HEK293 (cell line): Measurements from ENCODE around the gene PPHLN1.
A peak's percentile ranks its signal among the peaks of the same experiment; 100 is the strongest.

ENCODE experiments used
- BCL11A ChIP-seq: fragments of 450-650 bp; formaldehyde crosslinking; IDR thresholded peaks from 2 replicates; pipeline ENCODE4 v1.5.1; 2016; ENCODE audit warnings: low read depth, missing biosample characterization, missing genetic modification characterization
- GLIS1 ChIP-seq: fragments of 450-650 bp; formaldehyde crosslinking; IDR thresholded peaks from 2 replicates; pipeline ENCODE4 v1.5.1; 2016; ENCODE audit warnings: missing biosample characterization, missing genetic modification characterization
- HOXC10 ChIP-seq: sonication (generic); formaldehyde crosslinking; IDR thresholded peaks from 2 replicates; pipeline ENCODE4 v1.8.1; 2023; ENCODE audit warnings: mild to moderate bottlenecking, missing genetic modification reagents
- KLF8 ChIP-seq: fragments of 450-650 bp; formaldehyde crosslinking; IDR thresholded peaks from 2 replicates; pipeline ENCODE4 v1.5.1; 2016; ENCODE audit warnings: missing biosample characterization, missing genetic modification characterization
- OVOL3 ChIP-seq: fragments of 450-650 bp; formaldehyde crosslinking; IDR thresholded peaks from 2 replicates; pipeline ENCODE4 v1.5.1; 2016; ENCODE audit warnings: missing biosample characterization, missing genetic modification characterization
- REPIN1 ChIP-seq: fragments of 450-650 bp; formaldehyde crosslinking; IDR thresholded peaks from 2 replicates; pipeline ENCODE4 v1.5.1; 2017; ENCODE audit warnings: missing biosample characterization, missing genetic modification characterization, low read depth
- SP3 ChIP-seq: fragments of 450-650 bp; formaldehyde crosslinking; IDR thresholded peaks from 2 replicates; pipeline ENCODE4 v1.5.1; 2016; ENCODE audit warnings: missing biosample characterization, missing genetic modification characterization
- WT1 ChIP-seq: fragments of 450-650 bp; formaldehyde crosslinking; IDR thresholded peaks from 2 replicates; pipeline ENCODE4 v1.5.1; 2016; ENCODE audit warnings: missing biosample characterization, missing genetic modification characterization
- ZBTB17 ChIP-seq: fragments of 450-650 bp; formaldehyde crosslinking; IDR thresholded peaks from 2 replicates; pipeline ENCODE4 v1.5.1; 2016; ENCODE audit warnings: missing biosample characterization, missing genetic modification characterization
- ZNF138 ChIP-seq: fragments of 450-650 bp; formaldehyde crosslinking; IDR thresholded peaks from 2 replicates; pipeline ENCODE4 v1.5.1; 2016; ENCODE audit warnings: missing biosample characterization, missing genetic modification characterization, borderline replicate concordance
- ZNF169 ChIP-seq: fragments of 450-650 bp; formaldehyde crosslinking; IDR thresholded peaks from 2 replicates; pipeline ENCODE4 v1.5.1; 2016; ENCODE audit warnings: missing biosample characterization, missing genetic modification characterization
- ZNF202 ChIP-seq: fragments of 450-650 bp; formaldehyde crosslinking; IDR thresholded peaks from 2 replicates; pipeline ENCODE4 v1.5.1; 2016; ENCODE audit warnings: missing biosample characterization, missing genetic modification characterization, borderline replicate concordance
- ZNF274 ChIP-seq, 2 experiments: fragments of 200-500 bp in 1 of 2; fragments of 450-650 bp in 1 of 2; sonication (Bioruptor generic) in 1 of 2; formaldehyde crosslinking in 1 of 2; IDR thresholded peaks; 2 replicates each; pipeline versions ENCODE4 v1.5.1 to v1.6.1; 2014 to 2016; ENCODE audit warnings: borderline replicate concordance in 1 of 2, inconsistent platforms in 1 of 2, low read length in 1 of 2, missing biosample characterization in 1 of 2, missing genetic modification characterization in 1 of 2
- ZNF311 ChIP-seq: fragments of 450-650 bp; formaldehyde crosslinking; IDR thresholded peaks from 2 replicates; pipeline ENCODE4 v1.5.1; 2017; ENCODE audit warnings: missing biosample characterization, missing genetic modification characterization, borderline replicate concordance
- ZNF416 ChIP-seq: fragments of 450-650 bp; formaldehyde crosslinking; IDR thresholded peaks from 2 replicates; pipeline ENCODE4 v1.5.1; 2016; ENCODE audit warnings: missing biosample characterization, missing genetic modification characterization
- ZNF501 ChIP-seq: fragments of 450-650 bp; formaldehyde crosslinking; IDR thresholded peaks from 2 replicates; pipeline ENCODE4 v1.5.1; 2016; ENCODE audit warnings: missing biosample characterization, missing genetic modification characterization
- ZNF707 ChIP-seq: fragments of 450-650 bp; formaldehyde crosslinking; IDR thresholded peaks from 2 replicates; pipeline ENCODE4 v1.5.1; 2016; ENCODE audit warnings: missing biosample characterization, missing genetic modification characterization
- ZNF747 ChIP-seq: fragments of 450-650 bp; formaldehyde crosslinking; IDR thresholded peaks from 2 replicates; pipeline ENCODE4 v1.5.1; 2016; ENCODE audit warnings: missing biosample characterization, missing genetic modification characterization
- ZNF76 ChIP-seq: fragments of 450-650 bp; formaldehyde crosslinking; IDR thresholded peaks from 2 replicates; pipeline ENCODE4; 2016; ENCODE audit warnings: low read depth, missing biosample characterization, missing genetic modification characterization, borderline replicate concordance
- ZNF776 ChIP-seq: fragments of 450-650 bp; formaldehyde crosslinking; IDR thresholded peaks from 2 replicates; pipeline ENCODE4 v1.5.0; 2017; ENCODE audit warnings: missing biosample characterization, missing genetic modification characterization, borderline replicate concordance
- ZNF785 ChIP-seq: fragments of 450-650 bp; formaldehyde crosslinking; IDR thresholded peaks from 2 replicates; pipeline ENCODE4 v1.5.1; 2016; ENCODE audit warnings: missing biosample characterization, missing genetic modification characterization
- TF ChIP-seq, protein P1 (sequence below): fragments of 450-650 bp; formaldehyde crosslinking; IDR thresholded peaks from 2 replicates; pipeline ENCODE4 v1.5.1; 2017; ENCODE audit warnings: missing biosample characterization, missing genetic modification characterization
- TF ChIP-seq, protein P2 (sequence below): fragments of 450-650 bp; formaldehyde crosslinking; IDR thresholded peaks from 2 replicates; pipeline ENCODE4 v1.5.1; 2016; ENCODE audit warnings: missing biosample characterization, missing genetic modification characterization
- TF ChIP-seq, protein P3 (sequence below): fragments of 450-650 bp; formaldehyde crosslinking; IDR thresholded peaks from 2 replicates; pipeline ENCODE4 v1.5.1; 2016; ENCODE audit warnings: missing biosample characterization, missing genetic modification characterization
- TF ChIP-seq, protein P4 (sequence below): fragments of 450-650 bp; formaldehyde crosslinking; IDR thresholded peaks from 2 replicates; pipeline ENCODE4 v1.5.1; 2016; ENCODE audit warnings: missing biosample characterization, missing genetic modification characterization, borderline replicate concordance
- TF ChIP-seq, protein P5 (sequence below): fragments of 450-650 bp; formaldehyde crosslinking; IDR thresholded peaks from 2 replicates; pipeline ENCODE4 v1.5.1; 2017; ENCODE audit warnings: missing biosample characterization, mild to moderate bottlenecking, missing genetic modification characterization, moderate library complexity
- TF ChIP-seq, protein P6 (sequence below): fragments of 450-650 bp; formaldehyde crosslinking; IDR thresholded peaks from 2 replicates; pipeline ENCODE4 v1.5.1; 2016; ENCODE audit warnings: missing biosample characterization, missing genetic modification characterization

PPHLN1 gene

DNA sequence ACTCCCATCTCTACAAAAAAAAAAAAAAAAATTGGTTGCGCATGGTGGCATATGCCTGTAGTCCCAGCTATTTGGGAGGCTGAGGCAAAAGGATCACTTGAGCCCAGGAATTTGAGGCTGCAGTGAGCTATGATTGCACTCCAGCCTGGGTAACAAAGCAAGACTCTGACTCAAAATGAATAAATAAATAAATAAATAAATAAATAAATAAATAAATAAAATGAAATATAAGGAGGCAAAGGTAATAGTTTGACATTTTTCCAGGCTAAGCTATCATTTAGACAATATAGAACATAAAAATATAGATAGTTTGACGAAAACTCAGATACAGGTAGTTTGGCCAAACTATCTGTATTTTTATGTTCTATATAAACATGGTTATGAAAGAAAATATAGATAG, 40.5 kb upstream of the PPHLN1 start (continued):
- TF ChIP-seq ZNF202, result peak; percentile 56; the same call in 1 of the 2 replicates
- TF ChIP-seq ZBTB17, result no peak
- TF ChIP-seq, protein P1, sequence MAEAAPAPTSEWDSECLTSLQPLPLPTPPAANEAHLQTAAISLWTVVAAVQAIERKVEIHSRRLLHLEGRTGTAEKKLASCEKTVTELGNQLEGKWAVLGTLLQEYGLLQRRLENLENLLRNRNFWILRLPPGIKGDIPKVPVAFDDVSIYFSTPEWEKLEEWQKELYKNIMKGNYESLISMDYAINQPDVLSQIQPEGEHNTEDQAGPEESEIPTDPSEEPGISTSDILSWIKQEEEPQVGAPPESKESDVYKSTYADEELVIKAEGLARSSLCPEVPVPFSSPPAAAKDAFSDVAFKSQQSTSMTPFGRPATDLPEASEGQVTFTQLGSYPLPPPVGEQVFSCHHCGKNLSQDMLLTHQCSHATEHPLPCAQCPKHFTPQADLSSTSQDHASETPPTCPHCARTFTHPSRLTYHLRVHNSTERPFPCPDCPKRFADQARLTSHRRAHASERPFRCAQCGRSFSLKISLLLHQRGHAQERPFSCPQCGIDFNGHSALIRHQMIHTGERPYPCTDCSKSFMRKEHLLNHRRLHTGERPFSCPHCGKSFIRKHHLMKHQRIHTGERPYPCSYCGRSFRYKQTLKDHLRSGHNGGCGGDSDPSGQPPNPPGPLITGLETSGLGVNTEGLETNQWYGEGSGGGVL, result no peak
- TF ChIP-seq ZNF138, result 0 out of 2 replicates have a peak, but pooled peaks have one; percentile 29
- TF ChIP-seq OVOL3 (tag by site-specific recombination), result no peak
- TF ChIP-seq, protein P2, sequence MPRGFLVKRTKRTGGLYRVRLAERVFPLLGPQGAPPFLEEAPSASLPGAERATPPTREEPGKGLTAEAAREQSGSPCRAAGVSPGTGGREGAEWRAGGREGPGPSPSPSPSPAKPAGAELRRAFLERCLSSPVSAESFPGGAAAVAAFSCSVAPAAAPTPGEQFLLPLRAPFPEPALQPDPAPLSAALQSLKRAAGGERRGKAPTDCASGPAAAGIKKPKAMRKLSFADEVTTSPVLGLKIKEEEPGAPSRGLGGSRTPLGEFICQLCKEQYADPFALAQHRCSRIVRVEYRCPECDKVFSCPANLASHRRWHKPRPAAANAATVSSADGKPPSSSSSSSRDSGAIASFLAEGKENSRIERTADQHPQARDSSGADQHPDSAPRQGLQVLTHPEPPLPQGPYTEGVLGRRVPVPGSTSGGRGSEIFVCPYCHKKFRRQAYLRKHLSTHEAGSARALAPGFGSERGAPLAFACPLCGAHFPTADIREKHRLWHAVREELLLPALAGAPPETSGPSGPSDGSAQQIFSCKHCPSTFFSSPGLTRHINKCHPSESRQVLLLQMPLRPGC, result no peak
- TF ChIP-seq, protein P3, sequence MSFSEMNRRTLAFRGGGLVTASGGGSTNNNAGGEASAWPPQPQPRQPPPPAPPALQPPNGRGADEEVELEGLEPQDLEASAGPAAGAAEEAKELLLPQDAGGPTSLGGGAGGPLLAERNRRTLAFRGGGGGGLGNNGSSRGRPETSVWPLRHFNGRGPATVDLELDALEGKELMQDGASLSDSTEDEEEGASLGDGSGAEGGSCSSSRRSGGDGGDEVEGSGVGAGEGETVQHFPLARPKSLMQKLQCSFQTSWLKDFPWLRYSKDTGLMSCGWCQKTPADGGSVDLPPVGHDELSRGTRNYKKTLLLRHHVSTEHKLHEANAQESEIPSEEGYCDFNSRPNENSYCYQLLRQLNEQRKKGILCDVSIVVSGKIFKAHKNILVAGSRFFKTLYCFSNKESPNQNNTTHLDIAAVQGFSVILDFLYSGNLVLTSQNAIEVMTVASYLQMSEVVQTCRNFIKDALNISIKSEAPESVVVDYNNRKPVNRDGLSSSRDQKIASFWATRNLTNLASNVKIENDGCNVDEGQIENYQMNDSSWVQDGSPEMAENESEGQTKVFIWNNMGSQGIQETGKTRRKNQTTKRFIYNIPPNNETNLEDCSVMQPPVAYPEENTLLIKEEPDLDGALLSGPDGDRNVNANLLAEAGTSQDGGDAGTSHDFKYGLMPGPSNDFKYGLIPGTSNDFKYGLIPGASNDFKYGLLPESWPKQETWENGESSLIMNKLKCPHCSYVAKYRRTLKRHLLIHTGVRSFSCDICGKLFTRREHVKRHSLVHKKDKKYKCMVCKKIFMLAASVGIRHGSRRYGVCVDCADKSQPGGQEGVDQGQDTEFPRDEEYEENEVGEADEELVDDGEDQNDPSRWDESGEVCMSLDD (tag by site-specific recombination), result no peak
- TF ChIP-seq ZNF76, result no peak
- TF ChIP-seq, protein P4, sequence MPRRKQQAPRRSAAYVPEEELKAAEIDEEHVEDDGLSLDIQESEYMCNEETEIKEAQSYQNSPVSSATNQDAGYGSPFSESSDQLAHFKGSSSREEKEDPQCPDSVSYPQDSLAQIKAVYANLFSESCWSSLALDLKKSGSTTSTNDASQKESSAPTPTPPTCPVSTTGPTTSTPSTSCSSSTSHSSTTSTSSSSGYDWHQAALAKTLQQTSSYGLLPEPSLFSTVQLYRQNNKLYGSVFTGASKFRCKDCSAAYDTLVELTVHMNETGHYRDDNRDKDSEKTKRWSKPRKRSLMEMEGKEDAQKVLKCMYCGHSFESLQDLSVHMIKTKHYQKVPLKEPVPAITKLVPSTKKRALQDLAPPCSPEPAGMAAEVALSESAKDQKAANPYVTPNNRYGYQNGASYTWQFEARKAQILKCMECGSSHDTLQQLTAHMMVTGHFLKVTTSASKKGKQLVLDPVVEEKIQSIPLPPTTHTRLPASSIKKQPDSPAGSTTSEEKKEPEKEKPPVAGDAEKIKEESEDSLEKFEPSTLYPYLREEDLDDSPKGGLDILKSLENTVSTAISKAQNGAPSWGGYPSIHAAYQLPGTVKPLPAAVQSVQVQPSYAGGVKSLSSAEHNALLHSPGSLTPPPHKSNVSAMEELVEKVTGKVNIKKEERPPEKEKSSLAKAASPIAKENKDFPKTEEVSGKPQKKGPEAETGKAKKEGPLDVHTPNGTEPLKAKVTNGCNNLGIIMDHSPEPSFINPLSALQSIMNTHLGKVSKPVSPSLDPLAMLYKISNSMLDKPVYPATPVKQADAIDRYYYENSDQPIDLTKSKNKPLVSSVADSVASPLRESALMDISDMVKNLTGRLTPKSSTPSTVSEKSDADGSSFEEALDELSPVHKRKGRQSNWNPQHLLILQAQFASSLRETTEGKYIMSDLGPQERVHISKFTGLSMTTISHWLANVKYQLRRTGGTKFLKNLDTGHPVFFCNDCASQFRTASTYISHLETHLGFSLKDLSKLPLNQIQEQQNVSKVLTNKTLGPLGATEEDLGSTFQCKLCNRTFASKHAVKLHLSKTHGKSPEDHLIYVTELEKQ (tag by site-specific recombination), result no peak
- TF ChIP-seq ZNF416 (tag by site-specific recombination), result no peak
- TF ChIP-seq ZNF707 (tag by site-specific recombination), result no peak
- TF ChIP-seq REPIN1, result no peak
- no peak for TF ChIP-seq ZNF785 (tag by site-specific recombination)
- TF ChIP-seq, protein P5, sequence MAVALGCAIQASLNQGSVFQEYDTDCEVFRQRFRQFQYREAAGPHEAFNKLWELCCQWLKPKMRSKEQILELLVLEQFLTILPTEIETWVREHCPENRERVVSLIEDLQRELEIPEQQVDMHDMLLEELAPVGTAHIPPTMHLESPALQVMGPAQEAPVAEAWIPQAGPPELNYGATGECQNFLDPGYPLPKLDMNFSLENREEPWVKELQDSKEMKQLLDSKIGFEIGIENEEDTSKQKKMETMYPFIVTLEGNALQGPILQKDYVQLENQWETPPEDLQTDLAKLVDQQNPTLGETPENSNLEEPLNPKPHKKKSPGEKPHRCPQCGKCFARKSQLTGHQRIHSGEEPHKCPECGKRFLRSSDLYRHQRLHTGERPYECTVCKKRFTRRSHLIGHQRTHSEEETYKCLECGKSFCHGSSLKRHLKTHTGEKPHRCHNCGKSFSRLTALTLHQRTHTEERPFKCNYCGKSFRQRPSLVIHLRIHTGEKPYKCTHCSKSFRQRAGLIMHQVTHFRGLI (tag by site-specific recombination), result no peak
- no peak for TF ChIP-seq ZNF274 (IDR thresholded peaks at IDR 0.05; ENCODE audit: low read length)
- TF ChIP-seq ZNF274 (tag by site-specific recombination; IDR thresholded peaks at IDR 0.05; ENCODE audit: borderline replicate concordance), result no peak
- no peak for TF ChIP-seq BCL11A (tag by site-specific recombination)
- no peak for TF ChIP-seq WT1 (tag by site-specific recombination)
- TF ChIP-seq SP3, result no peak
- TF ChIP-seq ZNF747 (tag by site-specific recombination), result no peak
- no peak for TF ChIP-seq GLIS1
- peak; percentile 56; the same call in 1 of the 2 replicates for TF ChIP-seq ZNF501
- TF ChIP-seq ZNF311 (tag by site-specific recombination), result no peak
- TF ChIP-seq, protein P6, sequence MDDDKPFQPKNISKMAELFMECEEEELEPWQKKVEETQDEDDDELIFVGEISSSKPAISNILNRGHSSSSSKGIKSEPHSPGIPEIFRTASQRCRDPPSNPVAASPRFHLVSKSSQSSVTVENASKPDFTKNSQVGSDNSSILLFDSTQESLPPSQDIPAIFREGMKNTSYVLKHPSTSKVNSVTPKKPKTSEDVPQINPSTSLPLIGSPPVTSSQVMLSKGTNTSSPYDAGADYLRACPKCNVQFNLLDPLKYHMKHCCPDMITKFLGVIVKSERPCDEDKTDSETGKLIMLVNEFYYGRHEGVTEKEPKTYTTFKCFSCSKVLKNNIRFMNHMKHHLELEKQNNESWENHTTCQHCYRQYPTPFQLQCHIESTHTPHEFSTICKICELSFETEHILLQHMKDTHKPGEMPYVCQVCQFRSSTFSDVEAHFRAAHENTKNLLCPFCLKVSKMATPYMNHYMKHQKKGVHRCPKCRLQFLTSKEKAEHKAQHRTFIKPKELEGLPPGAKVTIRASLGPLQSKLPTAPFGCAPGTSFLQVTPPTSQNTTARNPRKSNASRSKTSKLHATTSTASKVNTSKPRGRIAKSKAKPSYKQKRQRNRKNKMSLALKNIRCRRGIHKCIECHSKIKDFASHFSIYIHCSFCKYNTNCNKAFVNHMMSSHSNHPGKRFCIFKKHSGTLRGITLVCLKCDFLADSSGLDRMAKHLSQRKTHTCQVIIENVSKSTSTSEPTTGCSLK (tag by site-specific recombination), result no peak
- no peak for TF ChIP-seq ZNF776 (tag by site-specific recombination)
- no peak for TF ChIP-seq KLF8
- TF ChIP-seq ZNF169, result no peak
- no peak for TF ChIP-seq HOXC10 (CRISPR knock-in tag)
